B cell (primary cell): ENCODE results near the gene IGFL3. TPM values are rescaled to one million over a fixed set of nuclear protein-coding genes. Genes with fewer than 3 reads are reported as not detected.

ENCODE experiments used
- ATAC-seq: fragments of 200-7000 bp; cut with Tn5 transposase; one replicate; pipeline ENCODE4 v1.10.0; 2021; ENCODE audit warnings: low read depth, mild to moderate bottlenecking, moderate number of reproducible peaks, moderate library complexity
- CTCF ChIA-PET: fragments of 350-600 bp; sonication (Branson Sonifier 250); formaldehyde crosslinking; loops from one replicate; lab custom pipeline; 2021; ENCODE audit warnings: antibody characterized with exemption, inconsistent platforms; lab: Charles Lee
- POLR2A ChIA-PET: fragments of 350-600 bp; sonication (Branson Sonifier 250); formaldehyde crosslinking; loops from one replicate; lab custom pipeline; 2021; ENCODE audit warnings: antibody characterized with exemption; lab: Charles Lee
- DNase-seq: peaks from one replicate; pipeline ENCODE4 v3.0.0; 2013
- H2AFZ ChIP-seq: 2 replicates; pipeline ENCODE4 v1.6.1; 2012; ENCODE audit warnings: mild to moderate bottlenecking, low read depth, low read length; ENCODE audit not compliant: insufficient read depth, poor library complexity, severe bottlenecking
- H3K27ac ChIP-seq, 2 donors: 1 replicate in 1 of 2; 2 replicates in 1 of 2; pipeline ENCODE4 v1.5.1; 2012 to 2013; ENCODE audit warnings: low read length in 2 of 2, mild to moderate bottlenecking in 2 of 2, moderate library complexity in 1 of 2
- H3K27me3 ChIP-seq, 4 experiments: fragments of 200-600 bp in 1 of 4; sonication (generic) in 1 of 4; replicated peaks in 1 of 4; 1 replicate in 2 of 4; 2 replicates in 2 of 4; pipeline versions ENCODE4 v1.6.1 to v1.7.0; 2013 to 2016; ENCODE audit warnings: low read length in 3 of 4, mild to moderate bottlenecking in 2 of 4, mixed read lengths in 1 of 4, moderate library complexity in 1 of 4; ENCODE audit not compliant: insufficient read depth in 4 of 4, control insufficient read depth in 3 of 4; ENCODE audit errors: control extremely low read depth in 1 of 4
- H3K36me3 ChIP-seq, 2 experiments: replicated peaks in 1 of 2; 1 replicate in 1 of 2; 2 replicates in 1 of 2; pipeline versions ENCODE4 v1.6.1 to v1.7.1; 2013; ENCODE audit warnings: low read length in 1 of 2; ENCODE audit not compliant: insufficient read depth in 2 of 2, control insufficient read depth in 1 of 2; ENCODE audit errors: control extremely low read depth in 1 of 2, extremely low read depth in 1 of 2
- H3K4me1 ChIP-seq, 2 donors: fragments of 200-600 bp in 1 of 2; sonication (generic) in 1 of 2; 1 replicate in 1 of 2; 2 replicates in 1 of 2; pipeline versions ENCODE4 v1.5.1 to v1.6.1; 2013 to 2017; ENCODE audit warnings: low read length in 2 of 2; ENCODE audit not compliant: control insufficient read depth in 2 of 2, insufficient read depth in 2 of 2
- H3K4me2 ChIP-seq: replicated peaks from 2 replicates; pipeline ENCODE3; 2012; ENCODE audit warnings: mild to moderate bottlenecking, low read depth, low read length; ENCODE audit not compliant: poor library complexity, severe bottlenecking
- H3K4me3 ChIP-seq, 5 experiments: fragments of 200-600 bp in 1 of 5; sonication (generic) in 1 of 5; 1 replicate in 3 of 5; 2 replicates in 2 of 5; pipeline versions ENCODE4 v1.5.1 to v1.7.0; 2011 to 2016; ENCODE audit warnings: low read length in 4 of 5, mild to moderate bottlenecking in 4 of 5, low read depth in 2 of 5, control low read depth in 1 of 5, moderate library complexity in 1 of 5; ENCODE audit not compliant: insufficient read depth in 1 of 5; ENCODE audit errors: control extremely low read depth in 1 of 5, extremely low read depth in 1 of 5
- H3K79me2 ChIP-seq: fragments of 200-600 bp; sonication (generic); one replicate; pipeline ENCODE4 v1.6.0; 2016; ENCODE audit warnings: low read length; ENCODE audit not compliant: control insufficient read depth, insufficient read depth
- H3K9ac ChIP-seq: fragments of 200-600 bp; sonication (generic); 2 replicates; pipeline ENCODE4 v1.6.1; 2017; ENCODE audit warnings: mild to moderate bottlenecking, low read length, moderate library complexity
- H3K9me3 ChIP-seq, 3 donors: one replicate each; pipeline versions ENCODE4 v1.6.1 to v1.7.1; 2013; ENCODE audit warnings: low read length in 2 of 3; ENCODE audit not compliant: control insufficient read depth in 2 of 3, insufficient read depth in 1 of 3; ENCODE audit errors: control extremely low read depth in 1 of 3
- H4K20me1 ChIP-seq: 2 replicates; pipeline ENCODE4 v1.6.0; 2012; ENCODE audit warnings: mild to moderate bottlenecking, low read length; ENCODE audit not compliant: insufficient read depth, control insufficient read depth, poor library complexity, severe bottlenecking
- H3K27ac Mint-ChIP-seq: one replicate; pipeline ENCODE4 v1.8.0; 2021; ENCODE audit warnings: mixed read lengths
- H3K27me3 Mint-ChIP-seq: one replicate; pipeline ENCODE4 v1.8.0; 2021; ENCODE audit warnings: mixed read lengths
- H3K4me1 Mint-ChIP-seq: one replicate; pipeline ENCODE4 v1.8.0; 2021; ENCODE audit warnings: mixed read lengths
- H3K4me3 Mint-ChIP-seq: one replicate; pipeline ENCODE4 v1.8.0; 2021; ENCODE audit warnings: mixed read lengths
- H3K9me3 Mint-ChIP-seq: one replicate; pipeline ENCODE4 v1.8.0; 2022; ENCODE audit warnings: mixed read lengths; ENCODE audit not compliant: insufficient read depth
- EZH2 ChIP-seq: IDR thresholded peaks from 2 replicates; pipeline ENCODE4 v1.6.1; 2012; ENCODE audit warnings: borderline replicate concordance, low read depth, mild to moderate bottlenecking, moderate library complexity, low read length; ENCODE audit not compliant: insufficient read depth, poor library complexity, severe bottlenecking
- WGBS: methylation state at CpG from one replicate; pipeline ENCODE4 v1.1.5; 2013; ENCODE audit warnings: missing lambda C conversion rate; ENCODE audit not compliant: insufficient coverage; 5-methylcytosine and 5-hydroxymethylcytosine counted together
- intact Hi-C: fragments of 100-400 bp; cut with micrococcal nuclease; formaldehyde crosslinking; loops from one replicate; pipeline ENCODE4 v1.10.0; 2022
- polyA plus RNA-seq: library from polyadenylated mRNA; depleted of rRNA; stranded (reverse); fragments of >200 nt; gene quantifications from 2 replicates; pipeline ENCODE4 v1.2.3, GENCODE V29; 2012
- total RNA-seq, 2 donors: library from RNA; stranded (reverse); fragments of 120-200 nt in 1 of 2; gene quantifications; 1 replicate in 1 of 2; 2 replicates in 1 of 2; pipeline versions ENCODE4 v1.2.3 to v1.2.4, GENCODE V29; 2013 to 2022
- TF ChIP-seq, protein P1 (sequence below): fragments of 200-600 bp; IDR thresholded peaks from one replicate; pipeline ENCODE4 v1.8.0; 2022; ENCODE audit warnings: antibody characterized with exemption, mild to moderate bottlenecking

IGFL3 gene
- total and polyA plus RNA-seq, 2 donors (not counting 1 experiment from before 2014, with no cell fraction given) = not detected

DNA sequence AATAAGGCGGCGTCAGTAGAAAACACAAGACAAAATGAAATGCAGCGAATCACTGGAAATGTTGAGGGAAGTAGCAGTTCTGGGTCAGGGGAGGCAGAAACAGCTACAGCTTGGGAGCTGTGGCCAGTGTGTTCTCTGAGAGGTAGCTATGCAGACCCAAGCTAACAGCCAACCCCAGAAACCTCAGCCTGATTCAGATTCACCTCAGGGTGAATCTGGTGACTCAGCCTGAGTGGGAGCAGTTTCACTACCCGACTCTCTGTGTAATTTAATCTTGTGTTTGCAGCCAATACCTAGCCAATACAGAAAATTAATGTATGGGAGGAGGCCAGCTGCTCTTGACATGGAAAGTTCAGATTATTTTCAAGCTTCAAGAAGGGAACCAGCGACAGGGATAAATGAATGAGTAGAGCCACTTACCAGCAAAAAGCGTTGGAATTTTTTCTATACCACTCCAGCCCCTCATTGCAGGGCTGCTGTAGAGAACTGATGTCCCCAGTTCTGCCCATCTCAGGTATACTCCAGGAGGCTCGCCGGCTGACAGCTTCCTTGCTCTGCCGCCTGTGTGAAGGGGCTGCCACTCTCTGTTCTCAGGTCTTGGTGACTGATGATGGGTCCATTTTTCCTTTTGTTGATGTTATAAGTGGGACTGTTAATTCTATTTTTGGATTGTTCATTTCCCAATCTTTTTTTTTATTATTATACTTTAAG is 8.9 kb downstream of the IGFL3 start:
- no peak overlapping the region for H3K4me3 ChIP-seq
- ChIA-PET CTCF (interaction anchor here (1.2 kb wide), 1 partner anchor 14 kb away, joined by 3 read pairs; no protein-coding TSS in a partner anchor), POLR2A (no interaction called here)
- H3K27me3 ChIP-seq = peaks cover 0 to 21% (median 3%) of the 10 kb centered on the region in 4 experiments
- DNase-seq (no peak), ATAC-seq (no peak)
- WGBS = 85% methylated on average over 4 of the region's 9 CpGs
- H3K4me1 ChIP-seq = no peaks in the 10 kb centered on the region
- no peaks in the 10 kb centered on the region for H3K79me2 ChIP-seq
- H3K27me3 Mint-ChIP-seq = peaks cover 43% of the 10 kb centered on the region
- no peaks in the 10 kb centered on the region for H3K36me3 ChIP-seq
- H3K27ac Mint-ChIP-seq = no peak overlapping the region
- no peak overlapping the region for H3K9ac ChIP-seq
- intact Hi-C loops = no loop called here
- peaks cover 0 to 4% (median 1%) of the 10 kb centered on the region in 3 donors for H3K9me3 ChIP-seq
- TF ChIP-seq, protein P1, sequence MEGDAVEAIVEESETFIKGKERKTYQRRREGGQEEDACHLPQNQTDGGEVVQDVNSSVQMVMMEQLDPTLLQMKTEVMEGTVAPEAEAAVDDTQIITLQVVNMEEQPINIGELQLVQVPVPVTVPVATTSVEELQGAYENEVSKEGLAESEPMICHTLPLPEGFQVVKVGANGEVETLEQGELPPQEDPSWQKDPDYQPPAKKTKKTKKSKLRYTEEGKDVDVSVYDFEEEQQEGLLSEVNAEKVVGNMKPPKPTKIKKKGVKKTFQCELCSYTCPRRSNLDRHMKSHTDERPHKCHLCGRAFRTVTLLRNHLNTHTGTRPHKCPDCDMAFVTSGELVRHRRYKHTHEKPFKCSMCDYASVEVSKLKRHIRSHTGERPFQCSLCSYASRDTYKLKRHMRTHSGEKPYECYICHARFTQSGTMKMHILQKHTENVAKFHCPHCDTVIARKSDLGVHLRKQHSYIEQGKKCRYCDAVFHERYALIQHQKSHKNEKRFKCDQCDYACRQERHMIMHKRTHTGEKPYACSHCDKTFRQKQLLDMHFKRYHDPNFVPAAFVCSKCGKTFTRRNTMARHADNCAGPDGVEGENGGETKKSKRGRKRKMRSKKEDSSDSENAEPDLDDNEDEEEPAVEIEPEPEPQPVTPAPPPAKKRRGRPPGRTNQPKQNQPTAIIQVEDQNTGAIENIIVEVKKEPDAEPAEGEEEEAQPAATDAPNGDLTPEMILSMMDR = no peak
- no peak for TF ChIP-seq EZH2
- no peak overlapping the region for H3K4me2 ChIP-seq
- H3K4me1 Mint-ChIP-seq = no peaks in the 10 kb centered on the region
- no peak overlapping the region for H3K4me3 Mint-ChIP-seq
- H3K9me3 Mint-ChIP-seq = no peaks in the 10 kb centered on the region
- no peak overlapping the region for H3K27ac ChIP-seq
- H4K20me1 ChIP-seq = no peaks in the 10 kb centered on the region
- no peak overlapping the region for H2AFZ ChIP-seq

DNA sequence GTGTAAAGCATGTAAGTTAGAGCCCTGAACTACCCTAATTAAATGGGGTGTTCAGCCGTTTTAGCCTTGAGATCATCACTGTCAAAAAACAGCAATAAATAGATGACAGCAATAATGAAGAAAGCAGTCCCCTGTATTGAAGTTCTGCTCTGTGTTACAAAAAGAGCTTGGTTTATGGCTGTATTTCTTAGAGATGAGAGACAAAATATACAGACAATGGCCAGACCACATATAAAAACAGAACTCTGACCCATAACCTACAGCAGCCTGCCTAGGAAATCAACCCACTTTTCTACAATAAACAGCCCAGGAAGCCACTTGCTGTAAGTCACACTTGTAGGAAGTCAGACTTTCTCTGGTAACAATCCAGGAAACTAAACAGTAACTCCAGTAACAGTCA is 10.8 kb downstream of the IGFL3 start:
- ChIA-PET CTCF (no interaction called here), POLR2A (no interaction called here)
- Histone ChIP-seq H3K27ac (no peak overlapping the region), H3K4me1 (no peaks in the 10 kb centered on the region), H3K9ac (no peak overlapping the region), H3K9me3 (peaks cover 0 to 1% (median 0%) of the 10 kb centered on the region in 3 donors), H3K4me3 (no peak overlapping the region), H3K36me3 (no peaks in the 10 kb centered on the region), H3K79me2 (no peaks in the 10 kb centered on the region), H2AFZ (no peak overlapping the region), H3K27me3 (peaks cover 0 to 15% (median 3%) of the 10 kb centered on the region in 4 experiments), H3K4me2 (no peak overlapping the region), H4K20me1 (no peaks in the 10 kb centered on the region)
- Mint-ChIP-seq H3K9me3 (no peaks in the 10 kb centered on the region), H3K4me3 (no peak overlapping the region), H3K27me3 (peaks cover 39% of the 10 kb centered on the region), H3K4me1 (no peaks in the 10 kb centered on the region), H3K27ac (no peak overlapping the region)
- no peak for DNase-seq
- WGBS = no CpG with 5 or more reads among the region's 1 CpG
- no peak for ATAC-seq
- intact Hi-C loops = no loop called here
- TF ChIP-seq, protein P1 = no peak
- no peak for TF ChIP-seq EZH2
